IMR-90 (cell line): Measurements from ENCODE around the gene ADSS1. TPM values are rescaled to one million over a fixed set of nuclear protein-coding genes. Genes with fewer than 3 reads are reported as not detected.

Experiments used
- ATAC-seq: fragments of 200-7000 bp; cut with Tn5 transposase; 2 replicates; pipeline ENCODE4 v1.9.1; 2020; ENCODE audit warnings: low read depth, mild to moderate bottlenecking, moderate library complexity
- BruUV-seq: library from RNA; stranded (reverse); fragments of 400-500 nt; replicated peaks from 2 replicates; lab custom pipeline; 2021; lab: Mats Ljungman, UMichigan
- CTCF ChIA-PET: fragments of 300-600 bp; formaldehyde crosslinking; extraction: SDS; loops from one replicate; lab custom pipeline; 2021; ENCODE audit warnings: antibody characterized with exemption; lab: Yijun Ruan, JAX
- POLR2A ChIA-PET: fragments of 300-600 bp; sonication (Branson Sonifier 250); formaldehyde crosslinking; loops from one replicate; lab custom pipeline; 2022; ENCODE audit warnings: antibody characterized with exemption; ENCODE audit not compliant: unreplicated experiment; lab: Charles Lee
- DNase-seq: peaks from one replicate; pipeline ENCODE4 v3.0.0; 2013
- H2AFZ ChIP-seq: replicated peaks from 2 replicates; pipeline ENCODE3; 2013; ENCODE audit warnings: low read length, mild to moderate bottlenecking; ENCODE audit not compliant: poor library complexity
- H2AK5ac ChIP-seq: 2 replicates; pipeline ENCODE4 v1.6.1; 2013; ENCODE audit warnings: low read depth, low read length, inconsistent platforms
- H2AK9ac ChIP-seq: replicated peaks from 2 replicates; pipeline ENCODE3; 2013; ENCODE audit warnings: mild to moderate bottlenecking, low read depth, low read length, moderate library complexity; ENCODE audit not compliant: poor library complexity
- H2BK120ac ChIP-seq: 2 replicates; pipeline ENCODE4 v1.6.1; 2013; ENCODE audit warnings: low read depth, low read length, inconsistent platforms
- H2BK15ac ChIP-seq: 3 replicates; pipeline ENCODE4 v1.6.1; 2013; ENCODE audit warnings: low read depth, low read length, inconsistent platforms
- H2BK20ac ChIP-seq: 2 replicates; pipeline ENCODE4 v1.6.1; 2013; ENCODE audit warnings: low read depth, mild to moderate bottlenecking, inconsistent platforms, low read length, moderate library complexity
- H2BK5ac ChIP-seq: 2 replicates; pipeline ENCODE4 v1.6.1; 2013; ENCODE audit warnings: mild to moderate bottlenecking, low read depth, low read length, inconsistent platforms; ENCODE audit not compliant: poor library complexity, severe bottlenecking
- H3K14ac ChIP-seq: replicated peaks from 2 replicates; pipeline ENCODE4 v1.6.1; 2013; ENCODE audit warnings: low read depth, low read length, inconsistent platforms
- H3K18ac ChIP-seq: 2 replicates; pipeline ENCODE4 v1.6.1; 2013; ENCODE audit warnings: low read depth, low read length, control low read depth
- H3K23ac ChIP-seq: 2 replicates; pipeline ENCODE4 v1.6.1; 2013; ENCODE audit warnings: low read depth, low read length, inconsistent platforms
- H3K27ac ChIP-seq: 2 replicates; pipeline ENCODE4 v1.5.1; 2013; ENCODE audit warnings: mild to moderate bottlenecking, control low read depth, low read length; ENCODE audit not compliant: insufficient read depth
- H3K27me3 ChIP-seq: 2 replicates; pipeline ENCODE4 v1.6.1; 2013; ENCODE audit warnings: low read length; ENCODE audit not compliant: control insufficient read depth, insufficient read depth
- H3K36me3 ChIP-seq: 2 replicates; pipeline ENCODE4 v1.6.1; 2013; ENCODE audit warnings: low read length, mixed read lengths; ENCODE audit not compliant: control insufficient read depth, insufficient read depth
- H3K4ac ChIP-seq: 2 replicates; pipeline ENCODE4 v1.6.1; 2013; ENCODE audit warnings: low read depth, low read length, inconsistent platforms
- H3K4me1 ChIP-seq: 2 replicates; pipeline ENCODE4 v1.6.1; 2013; ENCODE audit warnings: low read length, mixed read lengths; ENCODE audit not compliant: control insufficient read depth, insufficient read depth
- H3K4me2 ChIP-seq: 2 replicates; pipeline ENCODE4 v1.6.1; 2013; ENCODE audit warnings: low read depth, mild to moderate bottlenecking, control low read depth, low read length, moderate library complexity
- H3K4me3 ChIP-seq: 2 replicates; pipeline ENCODE4 v1.5.1; 2013; ENCODE audit warnings: low read depth, mild to moderate bottlenecking, control low read depth, low read length, moderate library complexity; ENCODE audit not compliant: insufficient read depth
- H3K56ac ChIP-seq: 2 replicates; pipeline ENCODE4 v1.6.1; 2013; ENCODE audit warnings: low read length, inconsistent platforms; ENCODE audit not compliant: insufficient read depth; ENCODE audit errors: extremely low read depth
- H3K79me1 ChIP-seq, 2 experiments: 2 replicates each; pipeline ENCODE4 v1.6.1; 2013; ENCODE audit warnings: low read length in 2 of 2, inconsistent platforms in 1 of 2, low read depth in 1 of 2
- H3K9ac ChIP-seq: 2 replicates; pipeline ENCODE4 v1.6.1; 2013; ENCODE audit warnings: low read depth, low read length, control low read depth
- H3K9me1 ChIP-seq: 2 replicates; pipeline ENCODE4 v1.6.1; 2013; ENCODE audit warnings: low read length, inconsistent platforms; ENCODE audit not compliant: insufficient read depth
- H3K9me3 ChIP-seq: 2 replicates; pipeline ENCODE4 v1.6.1; 2013; ENCODE audit warnings: low read length; ENCODE audit not compliant: control insufficient read depth, insufficient read depth
- H4K20me1 ChIP-seq: 2 replicates; pipeline ENCODE4 v1.6.1; 2013; ENCODE audit warnings: low read length, inconsistent platforms; ENCODE audit not compliant: insufficient read depth
- H4K5ac ChIP-seq: 2 replicates; pipeline ENCODE4 v1.6.1; 2013; ENCODE audit warnings: mild to moderate bottlenecking, low read depth, low read length, control low read depth
- H4K8ac ChIP-seq, 2 experiments: 2 replicates each; pipeline ENCODE4 v1.6.1; 2013; ENCODE audit warnings: low read depth in 2 of 2, low read length in 2 of 2, control low read depth in 1 of 2, inconsistent platforms in 1 of 2
- H4K91ac ChIP-seq: 2 replicates; pipeline ENCODE4 v1.6.1; 2013; ENCODE audit warnings: low read depth, low read length, inconsistent platforms; ENCODE audit not compliant: insufficient read depth
- RCOR1 ChIP-seq: IDR thresholded peaks from 2 replicates; pipeline ENCODE4 v1.6.1; 2012; ENCODE audit warnings: mild to moderate bottlenecking, low read length, improper control_type of control experiment; ENCODE audit not compliant: insufficient replicate concordance
- WGBS, 2 experiments: methylation state at CpG; one replicate each; pipeline versions ENCODE4 v1.1.5 to v1.1.7; 2013; ENCODE audit warnings: missing lambda C conversion rate in 2 of 2; ENCODE audit not compliant: insufficient read length in 1 of 2; ENCODE audit errors: extremely low coverage in 2 of 2; 5-methylcytosine and 5-hydroxymethylcytosine counted together
- dilution Hi-C: fragments of 300-500 bp; cut with HindIII; formaldehyde crosslinking; loops from one replicate; pipeline ENCODE4 v1.14.3; 2018; ENCODE audit warnings: low sequenced_read_pairs; ENCODE audit not compliant: unreplicated experiment
- in situ Hi-C: fragments of 300-500 bp; cut with MboI; formaldehyde crosslinking; loops from 3 replicates; pipeline ENCODE4 v1.14.3; 2019; ENCODE audit warnings: low sequenced_read_pairs, inconsistent platforms, mixed read lengths
- intact Hi-C: fragments of 100-400 bp; cut with micrococcal nuclease; formaldehyde crosslinking; loops from 2 replicates; pipeline ENCODE4 v1.10.0; 2022
- polyA plus RNA-seq, 3 experiments: library from polyadenylated mRNA; depleted of rRNA; stranded (reverse); fragments of >200 nt; gene quantifications; 2 replicates each; pipeline ENCODE4 v1.2.3, GENCODE V29; 2012; ENCODE audit warnings: low replicate concordance in 1 of 3
- total RNA-seq: library from RNA; depleted of rRNA; stranded (reverse); fragments of >200 nt; gene quantifications from 2 replicates; pipeline ENCODE4 v1.2.3, GENCODE V29; 2012
- TF ChIP-seq, protein P1 (sequence below): conservative IDR thresholded peaks from 2 replicates; pipeline ENCODE4 v1.5.1; 2012; ENCODE audit warnings: mild to moderate bottlenecking, low read depth, low read length, improper control_type of control experiment

The ADSS1 gene
- total and polyA plus RNA-seq, 2 of the 4 experiments (the other 2 are of a cell fraction) = 1.8 to 5.2 TPM

DNA sequence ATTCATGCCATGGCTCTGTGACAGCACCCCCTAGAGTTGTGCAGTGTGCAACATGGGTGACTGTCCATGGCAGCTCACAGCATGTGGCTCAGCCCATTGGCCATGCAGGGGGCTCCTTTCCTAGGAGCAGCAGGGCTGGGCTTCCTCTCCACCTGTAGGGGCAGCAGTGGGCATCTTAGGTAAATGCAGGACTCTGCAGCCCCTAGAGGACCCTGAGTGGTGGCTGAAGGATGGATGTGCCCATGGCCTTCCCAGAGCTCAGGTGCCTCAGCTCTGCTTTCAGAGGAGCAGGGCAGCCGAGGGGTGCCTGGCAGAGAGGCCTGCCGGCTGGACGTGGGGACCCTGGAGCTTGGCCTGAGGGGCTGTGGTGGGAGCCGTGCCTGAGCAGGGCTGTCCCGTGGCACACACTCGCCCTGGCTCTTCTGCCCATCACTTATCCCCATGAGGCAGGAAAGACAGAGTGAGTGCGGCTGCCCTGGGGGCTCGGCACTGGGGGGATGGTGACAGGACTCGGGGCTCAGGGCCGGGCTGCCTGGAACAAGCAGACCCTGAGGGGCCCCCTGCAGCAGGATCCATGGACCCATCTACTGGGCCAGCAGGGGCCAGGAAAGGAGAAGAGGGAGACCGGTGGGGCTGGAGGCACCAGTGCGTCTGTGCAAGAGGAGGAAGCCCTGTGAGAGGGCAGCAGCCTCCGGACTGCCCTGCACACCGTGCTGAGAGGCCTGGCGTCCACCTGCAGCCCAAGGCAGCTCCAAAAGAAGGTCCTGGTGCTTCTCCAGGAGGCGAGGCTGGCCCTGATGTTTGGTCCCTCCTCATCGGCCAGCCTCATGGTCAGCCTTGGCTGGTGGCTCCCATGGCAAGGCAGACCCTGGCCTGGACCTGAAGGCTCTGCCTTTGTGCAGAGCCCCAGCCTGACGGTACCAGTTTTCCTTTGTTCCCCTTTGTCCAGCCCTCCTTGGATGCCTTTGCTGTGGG, 7.6 kb downstream of the ADSS1 start:
- dilution Hi-C loops = no loop called here

More for the DNA sequence above, 7.6 kb downstream of the ADSS1 start:
- H3K23ac ChIP-seq = no peak overlapping the region
- no peaks in the 10 kb centered on the region; the same call in 1 of the 2 replicates for H3K27me3 ChIP-seq
- H2BK5ac ChIP-seq = no peak overlapping the region
- H2BK20ac ChIP-seq = no peak overlapping the region
- peak overlapping the region; percentile 26 for H2AFZ ChIP-seq
- peaks cover 5% of the 10 kb centered on the region; the same call in 1 of the 2 replicates for H3K9me1 ChIP-seq
- H3K36me3 ChIP-seq = no peaks in the 10 kb centered on the region
- intact Hi-C loops = no loop called here
- no peaks in the 10 kb centered on the region for H3K9me3 ChIP-seq
- TF ChIP-seq, protein P1, sequence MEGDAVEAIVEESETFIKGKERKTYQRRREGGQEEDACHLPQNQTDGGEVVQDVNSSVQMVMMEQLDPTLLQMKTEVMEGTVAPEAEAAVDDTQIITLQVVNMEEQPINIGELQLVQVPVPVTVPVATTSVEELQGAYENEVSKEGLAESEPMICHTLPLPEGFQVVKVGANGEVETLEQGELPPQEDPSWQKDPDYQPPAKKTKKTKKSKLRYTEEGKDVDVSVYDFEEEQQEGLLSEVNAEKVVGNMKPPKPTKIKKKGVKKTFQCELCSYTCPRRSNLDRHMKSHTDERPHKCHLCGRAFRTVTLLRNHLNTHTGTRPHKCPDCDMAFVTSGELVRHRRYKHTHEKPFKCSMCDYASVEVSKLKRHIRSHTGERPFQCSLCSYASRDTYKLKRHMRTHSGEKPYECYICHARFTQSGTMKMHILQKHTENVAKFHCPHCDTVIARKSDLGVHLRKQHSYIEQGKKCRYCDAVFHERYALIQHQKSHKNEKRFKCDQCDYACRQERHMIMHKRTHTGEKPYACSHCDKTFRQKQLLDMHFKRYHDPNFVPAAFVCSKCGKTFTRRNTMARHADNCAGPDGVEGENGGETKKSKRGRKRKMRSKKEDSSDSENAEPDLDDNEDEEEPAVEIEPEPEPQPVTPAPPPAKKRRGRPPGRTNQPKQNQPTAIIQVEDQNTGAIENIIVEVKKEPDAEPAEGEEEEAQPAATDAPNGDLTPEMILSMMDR = peak; percentile 43
- TF ChIP-seq RCOR1 = no peak
- H3K4me3 ChIP-seq = no peak overlapping the region
- H2BK120ac ChIP-seq = no peak overlapping the region
- DNase-seq = no peak
- peak overlapping the region; percentile 13 for H2AK9ac ChIP-seq
- H4K5ac ChIP-seq = no peak overlapping the region
- H3K4ac ChIP-seq = no peak overlapping the region
- ChIA-PET POLR2A (no interaction called here), CTCF (interaction anchor here (0.7 kb wide), 1 partner anchor 16 kb away, joined by 3 read pairs; no protein-coding TSS in a partner anchor)
- no peak overlapping the region for H3K27ac ChIP-seq
- no peak overlapping the region for H4K91ac ChIP-seq
- H3K4me1 ChIP-seq = peaks cover 12% of the 10 kb centered on the region
- H3K79me1 ChIP-seq = no peaks in the 10 kb centered on the region
- H3K18ac ChIP-seq = no peak overlapping the region
- in situ Hi-C loops = no loop called here
- no peak overlapping the region for H3K14ac ChIP-seq
- no peak overlapping the region for H3K56ac ChIP-seq
- H2AK5ac ChIP-seq = no peak overlapping the region
- H4K8ac ChIP-seq = no peak overlapping the region
- no peak overlapping the region for H2BK15ac ChIP-seq
- no peaks in the 10 kb centered on the region for H4K20me1 ChIP-seq
- no TSS peak for BruUV-seq
- no peak for ATAC-seq
- H3K4me2 ChIP-seq = no peak overlapping the region
- 82% methylated on average over 7 of the region's 18 CpGs; no CpG with 5 or more reads in 1 of the 2 experiments for WGBS, 2 experiments
- H3K9ac ChIP-seq = no peak overlapping the region
